ENCODE measurements around the gene DENND1C. TPM values are rescaled to one million over a fixed set of nuclear protein-coding genes. Genes with fewer than 3 reads are reported as not detected.
A peak's percentile ranks its signal among the peaks of the same experiment; 100 is the strongest.

Gene DENND1C
- polyA plus RNA-seq, 3 donors from 2014 or later, result 29.0 to 120 (median 32.9) TPM

- H3K9me3 Mint-ChIP-seq, result no peaks in the 10 kb centered on the region
- H3K4me1 Mint-ChIP-seq, result peaks cover 8 to 10% of the 10 kb centered on the region in 2 donors
- H3K27ac Mint-ChIP-seq, result no peak overlapping the region
- no peak overlapping the region for H3K4me3 Mint-ChIP-seq
- DNase-seq, result no peak
- H3K27me3 Mint-ChIP-seq (ENCODE audit: low read depth in 3 of 3), result peaks cover 5 to 7% (median 7%) of the 10 kb centered on the region in 3 donors
- peaks cover 4% of the 10 kb centered on the region in 3 donors for H3K36me3 Mint-ChIP-seq
Measured at GRCh38 chr19:6465006-6465405, 16.6 kb downstream of the DENND1C start.

GRCh38 chr19:6464070-6464873, 17.3 kb downstream of the DENND1C start, which contains the start of gene CRB3:
Gene CRB3 (plus strand): TSS chr19:6464271. CDS start chr19:6464702, 431 bp downstream.
- Mint-ChIP-seq H3K4me3 (no peak within 1 kb of the TSS), H3K36me3 (peaks cover 0 to 4% (median 4%) of the 10 kb centered on the region in 3 donors)

GRCh38 chr19:6460099-6460884, 21.3 kb downstream of the DENND1C start:
- Mint-ChIP-seq H3K4me3 (peak overlapping the region; percentile 94 to 97 (median 96)), H3K36me3 (peaks cover 1 to 5% (median 2%) of the 10 kb centered on the region in 3 donors), H3K4me1 (peaks cover 15 to 22% of the 10 kb centered on the region in 2 donors)

More at GRCh38 chr19:6464070-6464873, 17.3 kb downstream of the DENND1C start, which contains the start of gene CRB3:
- H3K27me3 Mint-ChIP-seq (ENCODE audit: low read depth in 3 of 3), result peaks cover 6 to 8% (median 7%) of the 10 kb centered on the region in 3 donors
- H3K27ac Mint-ChIP-seq, result no peak within 1 kb of the TSS
- no peak for DNase-seq
- peaks cover 11% of the 10 kb centered on the region in 2 donors for H3K4me1 Mint-ChIP-seq
- H3K9me3 Mint-ChIP-seq, result no peaks in the 10 kb centered on the region

GRCh38 chr19:6459262-6460098, 22.1 kb downstream of the DENND1C start, which contains the start of gene SLC25A23:
Gene SLC25A23 (minus strand): TSS chr19:6459792. CDS start chr19:6459628, 164 bp downstream.
- peaks cover 6 to 10% (median 6%) of the 10 kb centered on the region in 3 donors for H3K27me3 Mint-ChIP-seq (ENCODE audit: low read depth in 3 of 3)
- peak; percentile 47 to 55 (median 49) for DNase-seq
- peak within 1 kb of the TSS; percentile 80 to 92 (median 85) for H3K27ac Mint-ChIP-seq
- peak within 1 kb of the TSS; percentile 94 to 97 (median 96) for H3K4me3 Mint-ChIP-seq
- peaks cover 4 to 10% (median 8%) of the 10 kb centered on the region in 3 donors for H3K36me3 Mint-ChIP-seq
- H3K9me3 Mint-ChIP-seq, result no peaks in the 10 kb centered on the region
- H3K4me1 Mint-ChIP-seq, result peaks cover 12 to 22% of the 10 kb centered on the region in 2 donors

More at GRCh38 chr19:6460099-6460884, 21.3 kb downstream of the DENND1C start:
- Mint-ChIP-seq H3K27me3 (ENCODE audit: low read depth in 3 of 3) (peaks cover 6 to 10% (median 7%) of the 10 kb centered on the region in 3 donors), H3K27ac (peak overlapping the region; percentile 80 to 92 (median 85)), H3K9me3 (no peaks in the 10 kb centered on the region)
- peak; percentile 95 to 96 (median 96) for DNase-seq

- Mint-ChIP-seq H3K4me1 (peaks cover 10 to 22% of the 10 kb centered on the region in 2 donors), H3K36me3 (peaks cover 7 to 11% (median 9%) of the 10 kb centered on the region in 3 donors), H3K9me3 (peaks cover 0 to 2% (median 0%) of the 10 kb centered on the region in 6 donors), H3K4me3 (peak overlapping the region; percentile 78 to 86 (median 83)), H3K27me3 (ENCODE audit: low read depth in 3 of 3) (peaks cover 6 to 10% (median 6%) of the 10 kb centered on the region in 3 donors), H3K27ac (peak overlapping the region in 5 of 6 donors; percentile 6 to 83 (median 64))
- no peak for DNase-seq
Measured at GRCh38 chr19:6458695-6459261, 22.8 kb downstream of the DENND1C start.

- Mint-ChIP-seq H3K27me3 (ENCODE audit: low read depth in 3 of 3) (peaks cover 6 to 10% (median 6%) of the 10 kb centered on the region in 3 donors), H3K4me1 (peaks cover 10 to 22% of the 10 kb centered on the region in 2 donors), H3K36me3 (peaks cover 11 to 16% (median 13%) of the 10 kb centered on the region in 3 donors), H3K9me3 (peaks cover 0 to 4% (median 2%) of the 10 kb centered on the region in 6 donors), H3K4me3 (peak overlapping the region; percentile 78 to 86 (median 83)), H3K27ac (peak overlapping the region in 4 of 6 donors; percentile 33 to 83 (median 67))
- no peak for DNase-seq
Measured at GRCh38 chr19:6457958-6458694, 23.5 kb downstream of the DENND1C start.

GRCh38 chr19:6455924-6456323, 25.7 kb downstream of the DENND1C start:
- Mint-ChIP-seq H3K4me3 (no peak overlapping the region), H3K27me3 (ENCODE audit: low read depth in 3 of 3) (peaks cover 4 to 10% (median 6%) of the 10 kb centered on the region in 3 donors), H3K36me3 (peaks cover 16 to 24% (median 18%) of the 10 kb centered on the region in 3 donors), H3K4me1 (peaks cover 10 to 22% of the 10 kb centered on the region in 2 donors), H3K27ac (no peak overlapping the region), H3K9me3 (peaks cover 0 to 8% (median 2%) of the 10 kb centered on the region in 6 donors)
- no peak for DNase-seq

- Mint-ChIP-seq H3K27me3 (ENCODE audit: low read depth in 3 of 3) (peaks cover 0 to 6% (median 0%) of the 10 kb centered on the region in 3 donors), H3K4me1 (peaks cover 5 to 10% of the 10 kb centered on the region in 2 donors), H3K9me3 (peaks cover 0 to 8% (median 2%) of the 10 kb centered on the region in 6 donors), H3K4me3 (no peak overlapping the region), H3K36me3 (peaks cover 16 to 24% (median 18%) of the 10 kb centered on the region in 3 donors), H3K27ac (no peak overlapping the region)
- no peak for DNase-seq
Measured at GRCh38 chr19:6453951-6454565, 27.5 kb downstream of the DENND1C start.

GRCh38 chr19:6452899-6453298, 28.7 kb downstream of the DENND1C start:
- peaks cover 0 to 8% (median 2%) of the 10 kb centered on the region in 6 donors for H3K9me3 Mint-ChIP-seq
- DNase-seq, result no peak
- H3K36me3 Mint-ChIP-seq, result peaks cover 16 to 24% (median 18%) of the 10 kb centered on the region in 3 donors
- H3K27me3 Mint-ChIP-seq (ENCODE audit: low read depth in 3 of 3), result peaks cover 0 to 2% (median 0%) of the 10 kb centered on the region in 3 donors
- H3K4me1 Mint-ChIP-seq, result no peaks in the 10 kb centered on the region
- no peak overlapping the region for H3K4me3 Mint-ChIP-seq
- no peak overlapping the region for H3K27ac Mint-ChIP-seq

GRCh38 chr19:6452223-6452614, 29.4 kb downstream of the DENND1C start:
- H3K27me3 Mint-ChIP-seq (ENCODE audit: low read depth in 3 of 3), result peaks cover 0 to 2% (median 0%) of the 10 kb centered on the region in 3 donors
- H3K27ac Mint-ChIP-seq, result no peak overlapping the region
- H3K36me3 Mint-ChIP-seq, result peaks cover 16 to 24% (median 18%) of the 10 kb centered on the region in 3 donors
- H3K9me3 Mint-ChIP-seq, result peaks cover 0 to 8% (median 2%) of the 10 kb centered on the region in 6 donors
- no peaks in the 10 kb centered on the region for H3K4me1 Mint-ChIP-seq
- no peak for DNase-seq
- H3K4me3 Mint-ChIP-seq, result no peak overlapping the region

GRCh38 chr19:6451583-6452222, 29.9 kb downstream of the DENND1C start:
- H3K4me1 Mint-ChIP-seq, result no peaks in the 10 kb centered on the region
- no peak overlapping the region for H3K4me3 Mint-ChIP-seq
- H3K36me3 Mint-ChIP-seq, result peaks cover 18 to 24% (median 20%) of the 10 kb centered on the region in 3 donors
- no peak for DNase-seq
- peaks cover 0 to 8% (median 2%) of the 10 kb centered on the region in 6 donors for H3K9me3 Mint-ChIP-seq
- H3K27ac Mint-ChIP-seq, result no peak overlapping the region
- peaks cover 0 to 2% (median 0%) of the 10 kb centered on the region in 3 donors for H3K27me3 Mint-ChIP-seq (ENCODE audit: low read depth in 3 of 3)

Data from immature natural killer cell (primary cell).